Measurements from ENCODE around the gene POLR2A. TPM values are rescaled to one million over a fixed set of nuclear protein-coding genes. Genes with fewer than 3 reads are reported as not detected.

The POLR2A gene
- total RNA-seq, 2 donors from 2014 or later, result 73.5 to 137 TPM

DNA sequence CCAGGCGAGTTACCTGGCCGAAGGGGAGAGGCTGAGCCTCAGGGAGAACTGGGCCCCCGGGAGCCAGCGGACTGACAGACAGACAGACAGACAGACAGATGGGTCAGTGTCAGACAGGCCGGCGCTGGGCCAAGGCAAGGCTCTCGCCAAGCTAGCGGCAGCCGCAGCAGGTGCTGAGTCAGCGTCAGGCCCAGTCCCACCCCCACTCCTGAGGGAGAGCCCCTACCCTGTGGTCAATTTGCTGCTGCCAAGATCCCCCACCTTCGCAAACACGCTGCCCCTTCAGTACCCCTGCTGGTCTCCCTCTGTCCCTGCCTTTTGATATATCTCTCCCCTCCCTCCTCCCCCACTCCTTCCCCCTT lies 43.4 kb upstream of the POLR2A start:
- peaks cover 18% of the 10 kb centered on the region for H3K4me1 ChIP-seq
- H3K9me3 ChIP-seq, result no peaks in the 10 kb centered on the region
- no peak overlapping the region for H3K4me3 ChIP-seq
- H3K27ac ChIP-seq, result no peak overlapping the region
- TF ChIP-seq CTCF (IDR thresholded peaks at IDR 0.05), result no peak
- H3K9ac ChIP-seq (ENCODE audit: low read depth in 2 of 2, low read length in 2 of 2), result no peak overlapping the region
- no peak for DNase-seq
- H3K36me3 ChIP-seq, result no peaks in the 10 kb centered on the region
- intact Hi-C loops (cut with DNase I), result no loop called here
- H3K27me3 ChIP-seq, result peaks cover 38% of the 10 kb centered on the region

- H3K4me1 ChIP-seq, result peaks cover 18% of the 10 kb centered on the region
- TF ChIP-seq CTCF (IDR thresholded peaks at IDR 0.05), result no peak
- no peaks in the 10 kb centered on the region for H3K9me3 ChIP-seq
- no peak overlapping the region for H3K9ac ChIP-seq (ENCODE audit: low read depth in 2 of 2, low read length in 2 of 2)
- peaks cover 38% of the 10 kb centered on the region for H3K27me3 ChIP-seq
- no peak for DNase-seq
- intact Hi-C loops (cut with DNase I), result no loop called here
- H3K4me3 ChIP-seq, result no peak overlapping the region
- H3K36me3 ChIP-seq, result no peaks in the 10 kb centered on the region
- no peak overlapping the region for H3K27ac ChIP-seq
Observed at GRCh38 chr17:7441266-7441665, 42.9 kb upstream of the POLR2A start.

DNA sequence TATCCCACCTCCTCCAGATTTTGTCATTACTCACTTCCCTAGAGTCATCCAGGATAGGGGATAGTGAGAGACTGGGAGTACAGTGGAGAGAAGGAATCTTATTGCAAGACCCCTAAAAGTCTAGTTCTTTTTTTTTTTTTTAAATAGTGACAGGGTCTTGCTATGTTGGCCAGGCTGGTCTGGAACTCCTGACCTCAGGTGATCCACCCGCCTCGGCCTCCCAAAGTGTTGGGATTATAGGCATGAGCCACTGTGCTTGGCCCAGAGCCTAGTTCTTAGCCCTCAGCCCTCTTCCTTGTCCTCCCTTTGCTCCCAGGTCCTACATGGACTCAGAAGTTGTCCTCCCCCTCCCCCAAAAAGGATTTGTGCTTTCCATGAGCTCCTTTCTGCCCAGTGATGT lies 42.0 kb upstream of the POLR2A start:
- intact Hi-C loops (cut with DNase I), result no loop called here
- Histone ChIP-seq H3K4me1 (peaks cover 16% of the 10 kb centered on the region), H3K27ac (no peak overlapping the region), H3K9me3 (no peaks in the 10 kb centered on the region), H3K36me3 (no peaks in the 10 kb centered on the region), H3K9ac (ENCODE audit: low read depth in 2 of 2, low read length in 2 of 2) (no peak overlapping the region), H3K4me3 (no peak overlapping the region), H3K27me3 (peaks cover 38% of the 10 kb centered on the region)
- no peak for DNase-seq
- no peak for TF ChIP-seq CTCF (IDR thresholded peaks at IDR 0.05)

GRCh38 chr17:7443499-7444485 lies 40.4 kb upstream of the POLR2A start:
- intact Hi-C loops (cut with DNase I), result no loop called here
- H3K36me3 ChIP-seq, result no peaks in the 10 kb centered on the region
- H3K9ac ChIP-seq (ENCODE audit: low read depth in 2 of 2, low read length in 2 of 2), result no peak overlapping the region
- no peak for TF ChIP-seq CTCF (IDR thresholded peaks at IDR 0.05)
- peaks cover 9% of the 10 kb centered on the region for H3K4me1 ChIP-seq
- no peak overlapping the region for H3K4me3 ChIP-seq
- no peaks in the 10 kb centered on the region for H3K9me3 ChIP-seq
- no peak overlapping the region for H3K27ac ChIP-seq
- H3K27me3 ChIP-seq, result peaks cover 28% of the 10 kb centered on the region
- DNase-seq, result no peak

DNA sequence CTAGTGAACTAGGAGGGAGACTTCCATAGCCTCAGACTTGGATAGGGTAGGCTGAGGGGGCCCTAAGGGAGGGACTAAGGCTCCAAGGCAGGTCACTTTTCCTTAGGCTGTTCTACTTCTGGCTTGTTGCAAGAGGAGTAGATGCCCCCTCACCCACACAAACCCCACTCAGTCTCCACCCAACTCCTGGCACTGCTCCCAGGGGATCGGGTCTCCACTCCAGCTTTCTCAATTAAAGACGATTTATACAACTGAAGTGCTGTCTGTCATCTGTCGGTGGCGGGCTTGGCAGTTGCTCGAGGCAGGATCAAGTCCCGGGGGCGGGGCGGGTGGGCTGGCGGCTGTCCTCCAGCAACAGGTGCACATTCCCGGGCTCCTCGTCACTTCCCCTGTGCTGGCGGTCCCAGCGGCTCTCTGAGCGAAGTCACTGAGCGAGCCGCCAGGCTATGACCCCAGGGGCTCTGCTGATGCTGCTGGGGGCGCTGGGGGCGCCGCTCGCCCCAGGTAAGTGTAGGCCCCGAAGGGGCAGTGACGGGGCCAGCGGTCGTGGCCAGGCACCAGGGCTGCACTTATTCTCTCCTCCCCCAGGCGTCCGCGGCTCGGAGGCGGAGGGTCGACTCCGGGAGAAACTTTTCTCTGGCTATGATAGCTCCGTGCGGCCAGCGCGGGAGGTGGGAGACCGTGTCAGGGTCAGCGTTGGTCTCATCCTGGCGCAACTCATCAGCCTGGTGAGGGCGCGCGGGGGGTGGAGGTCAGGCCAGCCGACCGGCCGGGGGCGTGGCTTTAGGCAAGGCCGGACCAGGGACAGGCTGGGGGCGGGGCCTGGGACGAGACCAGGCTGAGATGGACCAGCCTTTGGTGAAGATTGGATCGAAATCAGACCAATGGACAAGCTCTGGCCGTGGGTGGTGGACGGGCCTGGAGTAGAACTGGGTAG lies 39.2 kb upstream of the POLR2A start, which contains the start of gene CHRNB1:
Gene CHRNB1, plus strand, starts transcription at position 380 of the 937 bp plus-strand sequence. Its CDS starts 67 bp downstream, at position 447.
- Histone ChIP-seq H3K9me3 (no peaks in the 10 kb centered on the region), H3K27ac (no peak within 1 kb of the TSS), H3K4me3 (peak within 1 kb of the TSS; percentile 39), H3K27me3 (peaks cover 17% of the 10 kb centered on the region), H3K9ac (ENCODE audit: low read depth in 2 of 2, low read length in 2 of 2) (peak within 1 kb of the TSS; percentile 40 to 53), H3K36me3 (no peaks in the 10 kb centered on the region), H3K4me1 (peaks cover 4% of the 10 kb centered on the region)
- intact Hi-C loops (cut with DNase I), result no loop called here
- peak; percentile 87 for DNase-seq
- no peak for TF ChIP-seq CTCF (IDR thresholded peaks at IDR 0.05)

All from colonic mucosa (tissue), 4 donors.